T follicular helper cell (primary cell): ENCODE measurements around the gene DZIP1.

ENCODE experiments used
- DNase-seq: peaks from one replicate; pipeline ENCODE4 v3.0.0-alpha.2; 2020; ENCODE audit warnings: low read depth

The DZIP1 gene

DNA sequence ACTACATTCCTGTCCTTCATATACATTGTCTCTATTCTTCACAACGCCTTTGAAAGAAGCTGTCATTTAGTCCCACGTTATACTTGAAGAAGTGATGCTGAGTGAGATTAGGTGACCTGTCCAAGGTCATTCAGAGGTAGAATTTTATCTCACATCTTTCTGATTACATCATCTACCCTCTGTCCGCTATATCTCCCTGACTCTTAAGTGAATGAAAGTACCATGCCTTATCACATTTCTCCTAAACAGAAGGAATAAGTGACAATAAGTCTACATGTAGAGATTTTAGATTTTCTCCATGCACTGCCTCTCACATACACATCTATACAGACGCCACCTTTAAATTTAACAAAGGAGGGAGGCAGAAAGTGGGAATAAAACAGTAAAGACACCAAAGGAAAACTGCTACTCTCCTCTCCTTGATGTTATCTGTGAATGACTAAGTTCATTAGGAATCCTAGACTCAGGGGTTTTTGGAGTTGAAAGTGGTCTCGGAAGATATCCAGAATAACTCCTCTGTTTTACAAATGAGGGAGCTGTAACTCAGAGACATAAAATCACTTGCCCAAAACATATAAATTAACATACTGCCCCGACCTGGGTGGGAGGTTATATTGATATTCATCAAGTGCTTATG is 96.9 kb downstream of the DZIP1 start:
- DNase-seq = no peak

DNA sequence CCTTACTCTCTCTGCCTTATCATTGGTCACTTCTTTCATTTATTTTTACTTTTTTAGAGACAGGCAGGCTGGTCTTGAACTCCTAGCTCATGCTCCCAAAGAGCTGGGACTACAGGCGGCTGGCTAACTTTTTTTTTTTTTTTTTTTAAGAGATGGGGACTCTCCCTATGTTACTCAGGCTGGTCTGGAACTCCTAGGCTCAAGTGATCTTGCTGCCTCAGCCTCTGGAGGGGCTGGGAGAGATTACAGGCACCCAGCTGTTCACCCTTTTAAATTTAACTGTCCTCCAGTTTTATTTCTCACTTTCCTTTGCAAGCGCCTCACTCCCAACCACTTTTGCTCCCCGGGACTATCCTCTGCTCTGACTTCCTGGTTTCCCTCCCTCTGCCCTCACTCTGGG is 97.6 kb downstream of the DZIP1 start:
- DNase-seq = no peak

DNA sequence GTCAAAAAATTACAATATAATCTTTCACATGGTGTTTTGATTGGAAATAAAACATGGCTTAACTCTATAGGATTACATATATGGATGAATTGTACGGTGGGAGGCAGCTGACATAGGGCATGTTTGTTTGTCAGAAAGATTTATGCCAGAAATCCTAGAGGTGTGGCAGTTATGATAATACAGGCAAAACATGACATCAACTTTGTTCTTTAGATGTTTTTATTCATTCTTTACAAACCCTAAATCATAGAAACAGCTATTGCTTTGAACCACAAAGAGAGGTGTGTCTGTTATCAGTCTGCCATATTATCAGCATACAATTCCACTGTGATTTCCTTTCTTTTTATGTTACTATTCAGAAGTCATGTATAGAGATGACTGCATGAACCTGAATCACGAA is 100.2 kb downstream of the DZIP1 start:
- DNase-seq = no peak

DNA sequence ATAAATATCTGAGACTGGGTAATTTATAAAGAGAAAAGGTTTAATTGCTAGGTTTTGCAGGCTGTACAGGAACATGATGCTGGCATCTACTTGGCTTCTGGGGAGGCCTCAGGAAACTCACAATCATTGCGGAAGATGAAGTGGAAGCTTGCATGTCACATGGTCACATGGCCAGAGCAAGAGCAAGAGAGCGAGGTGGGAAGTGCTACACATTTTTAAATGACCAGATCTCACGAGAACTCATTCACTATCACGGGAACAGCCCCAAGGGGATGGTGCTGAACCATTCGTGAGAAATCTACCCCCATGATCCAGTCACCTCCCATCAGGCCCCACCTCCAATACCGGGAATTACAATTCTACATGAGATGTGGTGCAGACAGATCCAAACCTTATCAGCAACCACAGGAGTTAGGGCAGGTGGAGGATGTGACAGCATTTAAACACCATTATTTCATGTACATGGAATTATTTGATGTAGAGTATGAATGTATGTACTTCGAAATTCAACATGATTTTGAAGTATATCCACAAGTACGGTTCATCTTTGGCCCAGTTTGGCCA is 102.5 kb downstream of the DZIP1 start:
- no peak for DNase-seq

DNA sequence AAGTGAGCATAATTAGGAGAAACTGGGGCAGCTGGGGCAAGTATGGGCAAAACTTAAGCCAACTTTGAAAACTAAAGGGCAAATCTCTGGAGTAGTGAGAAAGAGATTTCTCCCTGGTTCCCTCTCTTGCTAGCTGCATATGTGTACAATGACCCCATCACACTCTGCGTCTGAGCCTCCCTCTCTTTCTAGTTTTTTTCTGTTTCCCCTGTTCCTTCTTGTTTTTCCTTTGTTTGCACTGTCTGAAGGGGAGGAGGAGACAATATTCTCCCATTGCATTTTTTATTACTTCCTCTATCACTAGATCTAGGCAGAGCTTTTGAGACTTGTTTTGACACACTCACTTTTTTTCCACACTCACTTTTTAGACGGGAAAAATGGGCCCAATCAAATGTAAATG is 103.2 kb downstream of the DZIP1 start:
- DNase-seq = no peak

DNA sequence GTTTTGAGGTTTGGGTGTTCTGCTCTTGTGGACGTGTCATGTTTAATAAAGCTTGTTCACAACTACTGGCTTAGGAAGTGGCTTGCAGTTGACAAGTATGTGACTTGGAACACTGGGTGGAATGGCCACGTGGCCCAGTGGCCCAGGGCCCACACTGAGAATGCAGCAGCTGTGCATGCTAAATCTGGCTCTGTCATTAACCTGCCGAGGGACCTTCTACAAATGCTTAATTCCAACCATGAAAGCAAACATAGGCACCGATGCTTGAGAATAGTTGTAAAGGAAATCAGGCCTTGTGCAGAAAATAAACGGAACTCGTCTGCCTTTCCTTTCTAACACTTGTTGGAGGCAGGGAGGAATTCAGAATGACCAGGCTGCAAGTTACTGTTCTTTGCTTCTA is 103.6 kb downstream of the DZIP1 start:
- DNase-seq = no peak

DNA sequence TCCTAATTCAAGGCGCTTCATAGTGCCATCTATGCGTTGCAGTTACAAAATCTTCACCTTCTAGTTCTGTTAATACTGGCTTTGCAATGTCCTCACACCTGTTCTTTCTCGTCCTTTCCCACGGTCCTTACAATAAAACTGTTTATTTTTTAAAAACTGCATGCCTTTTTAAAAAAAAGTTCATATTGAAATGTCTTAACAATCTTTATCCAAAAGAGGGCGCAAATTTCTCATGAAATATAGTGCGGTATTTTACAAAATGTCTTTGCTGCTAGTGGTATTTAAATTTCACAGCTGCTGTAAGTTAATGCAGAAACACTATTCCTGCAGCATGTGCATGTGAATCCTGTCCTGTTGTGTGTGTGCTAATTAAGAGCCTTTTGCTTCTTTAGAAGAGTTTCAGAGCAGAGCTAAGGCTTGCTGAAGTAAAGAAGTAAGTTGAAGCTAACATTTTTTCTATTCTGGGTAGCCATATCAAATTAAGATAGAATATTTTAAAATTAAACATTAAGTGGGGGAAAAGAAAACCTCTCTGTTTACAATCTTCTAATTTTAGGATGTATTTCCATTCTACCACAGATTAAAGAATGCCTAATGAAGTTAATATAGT is 107.8 kb downstream of the DZIP1 start:
- no peak for DNase-seq

DNA sequence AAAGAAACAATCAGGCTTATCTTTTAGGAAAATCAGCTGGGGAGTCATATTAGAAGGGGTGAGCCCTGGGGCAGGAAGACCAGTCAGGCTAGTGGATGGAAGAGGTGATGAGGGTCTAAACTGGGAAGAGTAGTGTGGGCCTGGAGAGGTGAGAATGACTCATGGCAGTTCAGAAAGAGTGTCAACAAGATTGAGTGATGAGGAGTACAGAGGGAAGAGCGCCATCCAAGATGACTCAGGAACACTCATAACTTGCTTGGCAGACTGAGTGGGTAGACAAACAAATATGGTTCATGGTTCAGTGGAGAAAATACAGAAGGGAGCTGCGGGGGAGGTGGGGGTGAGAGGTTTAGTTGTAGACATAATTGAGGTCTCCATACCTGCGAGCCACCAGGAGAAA is 109.3 kb downstream of the DZIP1 start:
- no peak for DNase-seq

DNA sequence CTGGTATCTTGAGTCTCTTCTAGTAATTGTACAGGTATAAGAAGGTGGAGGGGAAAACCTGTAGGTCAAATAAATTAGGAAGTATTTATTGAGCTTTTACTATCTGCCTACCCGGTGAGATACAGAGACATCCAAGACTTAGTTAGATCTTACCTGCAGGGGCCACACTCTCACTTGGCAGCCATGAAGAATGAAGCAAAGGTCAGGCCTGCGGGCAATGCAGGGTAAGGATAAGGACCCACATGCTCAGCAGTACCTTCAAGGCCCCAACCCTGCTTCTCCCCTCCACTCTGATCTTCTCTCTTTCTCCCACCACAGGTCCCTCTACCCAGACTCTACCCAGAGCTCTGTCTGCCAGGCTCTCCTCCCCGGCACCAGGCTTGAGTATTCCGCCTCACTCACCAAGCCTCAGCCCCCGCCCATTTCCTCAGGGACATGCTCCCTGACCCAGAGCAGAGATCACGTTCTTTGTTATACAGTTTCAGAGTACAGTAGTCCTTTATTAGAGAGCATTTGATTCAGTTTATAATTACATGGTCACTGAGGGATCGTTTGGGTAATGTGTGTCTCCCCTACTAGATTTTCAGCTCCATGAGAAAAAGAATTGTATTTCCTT is 110.9 kb downstream of the DZIP1 start:
- DNase-seq = no peak

DNA sequence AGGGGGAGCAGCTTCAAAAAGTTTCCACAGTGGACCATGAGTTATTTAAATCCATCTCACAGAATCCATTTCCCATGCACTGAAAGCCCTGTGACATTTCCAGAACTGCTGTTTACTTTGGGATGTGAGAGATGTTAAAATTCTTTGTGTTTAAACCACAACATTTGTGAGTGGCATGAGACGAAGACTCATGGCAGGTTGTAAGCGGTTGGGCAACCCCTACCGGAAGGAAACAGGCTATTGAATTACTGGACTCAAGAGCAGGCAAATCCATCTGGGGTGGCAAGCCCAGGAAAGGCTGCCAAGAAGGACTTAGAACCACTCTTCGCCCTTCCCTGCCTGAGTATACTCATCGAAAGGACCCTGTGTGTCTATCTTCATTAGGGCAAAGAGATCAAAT is 114.3 kb downstream of the DZIP1 start:
- DNase-seq = no peak
